Measurements from ENCODE around the gene B4GAT1. TPM values are rescaled to one million over a fixed set of nuclear protein-coding genes. Genes with fewer than 3 reads are reported as not detected.
A peak's percentile ranks its signal among the peaks of the same experiment; 100 is the strongest.

The B4GAT1 gene
- total RNA-seq, 1 experiment from 2014 or later = 6.7 TPM

DNA sequence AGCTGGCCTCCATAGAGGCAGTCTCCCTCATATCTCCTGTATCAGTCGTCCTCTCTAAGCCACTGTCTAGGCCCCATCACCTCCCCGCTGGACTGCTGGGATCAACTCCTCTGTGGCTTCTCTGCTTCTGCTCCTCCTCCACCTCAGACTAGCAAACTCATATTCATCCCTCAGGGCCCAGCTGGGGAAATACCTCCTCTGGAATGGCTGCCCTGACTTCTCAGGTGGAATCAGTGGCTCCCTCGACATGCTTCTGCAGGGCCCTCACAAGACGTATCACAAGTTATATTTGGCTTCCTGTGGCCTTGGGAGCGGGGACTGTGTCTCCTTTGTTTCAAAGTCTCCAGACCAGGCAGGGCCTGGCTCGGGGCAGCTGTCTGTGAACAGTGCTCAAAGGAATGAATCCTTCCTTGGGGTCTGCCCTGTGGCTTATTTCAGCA is 14.1 kb upstream of the B4GAT1 start:
- ChIA-PET POLR2A (no interaction called here), RAD21 (ENCODE audit: low non-redundant PET in 1 of 2, low total read pairs in 2 of 2, uncharacterized antibody in 2 of 2, unreplicated experiment in 2 of 2) (no interaction called here), CTCF (interaction anchor here (0.6 kb wide), 1 partner anchor 11 kb away, joined by 3 read pairs; no protein-coding TSS in a partner anchor)
- H3K27me3 ChIP-seq (ENCODE audit: insufficient read depth, low read length) = no peaks in the 10 kb centered on the region
- BruUV-seq (replicated peaks) = no TSS peak
- H3K9me2 ChIP-seq (ENCODE audit: insufficient read depth) = no peaks in the 10 kb centered on the region
- H3K4me3 ChIP-seq (replicated peaks in 1 of 2; ENCODE audit: low read depth in 1 of 2, low read length in 2 of 2) = no peak overlapping the region
- DNase-seq (ENCODE audit: low read depth, low spot score) (no peak), ATAC-seq (no peak)
- H3K9ac ChIP-seq (ENCODE audit: low read length) = no peak overlapping the region
- peaks cover 0 to 7% of the 10 kb centered on the region in 2 experiments; a peak in 1 of 4 replicates for H3K4me1 ChIP-seq (ENCODE audit: control insufficient read depth in 1 of 2, insufficient read depth in 2 of 2, low read length in 2 of 2)
- no peaks in the 10 kb centered on the region for H3K79me2 ChIP-seq (ENCODE audit: insufficient read depth, low read length)
- intact Hi-C loops (cut with micrococcal nuclease) = no loop called here
- no peaks in the 10 kb centered on the region for H3K9me3 ChIP-seq (ENCODE audit: control insufficient read depth in 1 of 2, insufficient read depth in 1 of 2, low read depth in 1 of 2, low read length in 2 of 2)
- H3K4me2 ChIP-seq (ENCODE audit: low read length) = no peak overlapping the region
- no peak overlapping the region for H2AFZ ChIP-seq (ENCODE audit: low read depth, low read length, poor library complexity, severe bottlenecking)
- peaks cover 11 to 20% of the 10 kb centered on the region in 2 experiments; a peak in 3 of 4 replicates for H3K36me3 ChIP-seq (ENCODE audit: control insufficient read depth in 1 of 2, insufficient read depth in 2 of 2, low read length in 2 of 2)
- H3K27ac ChIP-seq (ENCODE audit: low read depth, low read length) = no peak overlapping the region
- H4K20me1 ChIP-seq (ENCODE audit: insufficient read depth) = no peaks in the 10 kb centered on the region
- TF ChIP-seq SIN3A (IDR thresholded peaks at IDR 0.05; ENCODE audit: low read depth) (peak; percentile 56), POLR2AphosphoS5 (IDR thresholded peaks at IDR 0.05; ENCODE audit: low read depth, low read length) (0 out of 2 replicates have a peak, but pooled peaks have one; percentile 38), EZH2 (IDR thresholded peaks at IDR 0.05) (no peak), RAD21 (IDR thresholded peaks at IDR 0.05; ENCODE audit: low read depth) (no peak)

DNA sequence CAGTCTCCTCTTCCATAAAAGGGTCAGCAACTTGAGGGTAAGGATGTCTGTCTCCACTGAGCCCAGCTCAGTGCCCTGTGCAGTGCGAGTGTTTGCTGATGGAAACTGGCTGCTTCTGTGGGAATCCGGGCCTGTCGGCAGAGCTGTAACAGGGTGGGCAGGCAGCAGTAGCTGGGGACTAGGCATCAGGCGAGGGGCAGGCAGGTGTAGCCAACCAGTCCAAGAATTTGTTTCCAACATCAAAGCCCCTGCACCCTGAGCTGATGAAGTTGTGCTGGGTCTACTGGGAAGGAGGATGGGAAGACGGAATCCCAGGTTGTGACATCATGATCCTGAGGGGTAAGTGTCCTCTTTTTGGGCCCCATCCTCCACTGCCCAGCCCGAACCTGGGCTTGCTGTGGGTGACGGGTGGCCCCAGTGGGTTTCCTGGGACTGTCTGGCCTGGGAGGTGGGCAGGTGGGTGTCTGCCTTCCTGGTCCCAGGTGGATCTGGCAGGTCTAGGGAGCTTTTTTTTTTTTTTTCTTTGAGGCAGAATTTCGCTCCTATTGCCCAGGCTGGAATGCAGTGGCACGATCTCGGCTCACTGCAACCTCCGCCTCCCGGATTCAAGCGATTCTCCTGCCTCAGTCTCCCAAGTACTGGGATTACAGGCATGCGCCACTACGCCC is 13.1 kb upstream of the B4GAT1 start:
- Histone ChIP-seq H4K20me1 (ENCODE audit: insufficient read depth) (no peaks in the 10 kb centered on the region), H3K9me2 (ENCODE audit: insufficient read depth) (no peaks in the 10 kb centered on the region), H3K9me3 (ENCODE audit: control insufficient read depth in 1 of 2, insufficient read depth in 1 of 2, low read depth in 1 of 2, low read length in 2 of 2) (no peaks in the 10 kb centered on the region), H3K9ac (ENCODE audit: low read length) (no peak overlapping the region), H2AFZ (ENCODE audit: low read depth, low read length, poor library complexity, severe bottlenecking) (no peak overlapping the region), H3K4me3 (replicated peaks in 1 of 2; ENCODE audit: low read depth in 1 of 2, low read length in 2 of 2) (no peak overlapping the region), H3K27ac (ENCODE audit: low read depth, low read length) (0 out of 2 replicates have a peak overlapping the region, but pooled peaks have one; percentile 3), H3K79me2 (ENCODE audit: insufficient read depth, low read length) (no peaks in the 10 kb centered on the region), H3K27me3 (ENCODE audit: insufficient read depth, low read length) (no peaks in the 10 kb centered on the region), H3K36me3 (ENCODE audit: control insufficient read depth in 1 of 2, insufficient read depth in 2 of 2, low read length in 2 of 2) (peaks cover 4 to 11% of the 10 kb centered on the region in 2 experiments; a peak in 2 of 4 replicates), H3K4me2 (ENCODE audit: low read length) (no peak overlapping the region), H3K4me1 (ENCODE audit: control insufficient read depth in 1 of 2, insufficient read depth in 2 of 2, low read length in 2 of 2) (peaks cover 0 to 7% of the 10 kb centered on the region in 2 experiments; a peak in 1 of 4 replicates)
- ChIA-PET RAD21 (ENCODE audit: low non-redundant PET in 1 of 2, low total read pairs in 2 of 2, uncharacterized antibody in 2 of 2, unreplicated experiment in 2 of 2) (no interaction called here), POLR2A (interaction anchor here (0.7 kb wide), 1 partner anchor 10 kb away, joined by 5 read pairs; no protein-coding TSS in a partner anchor), CTCF (no interaction called here)
- TF ChIP-seq EGR1 (IDR thresholded peaks at IDR 0.05; ENCODE audit: low read depth) = no peak
- TF ChIP-seq POLR2AphosphoS5 (IDR thresholded peaks at IDR 0.05; ENCODE audit: low read depth, low read length) = peak; percentile 53
- BruUV-seq (replicated peaks) = no TSS peak
- intact Hi-C loops (cut with micrococcal nuclease) = no loop called here
- ATAC-seq = no peak
- no peak for DNase-seq (ENCODE audit: low read depth, low spot score)
